HG03521 (cell line): ENCODE measurements around the gene PSMD1.
"Not testable (repeated sequence)": the region's sequence is repeated elsewhere in the genome, so short reads cannot be mapped to it uniquely, and the experiment has no call there.

Experiments used
- ATAC-seq: cut with Tn5 transposase; IDR thresholded peaks from one replicate; pipeline ENCODE4 v1.9.1; 2021; ENCODE audit warnings: mild to moderate bottlenecking, moderate library complexity; ENCODE audit not compliant: unreplicated experiment

The PSMD1 gene

GRCh38 chr2:231181860-231182512 lies 125.3 kb downstream of the PSMD1 start:
- no peak for ATAC-seq

DNA sequence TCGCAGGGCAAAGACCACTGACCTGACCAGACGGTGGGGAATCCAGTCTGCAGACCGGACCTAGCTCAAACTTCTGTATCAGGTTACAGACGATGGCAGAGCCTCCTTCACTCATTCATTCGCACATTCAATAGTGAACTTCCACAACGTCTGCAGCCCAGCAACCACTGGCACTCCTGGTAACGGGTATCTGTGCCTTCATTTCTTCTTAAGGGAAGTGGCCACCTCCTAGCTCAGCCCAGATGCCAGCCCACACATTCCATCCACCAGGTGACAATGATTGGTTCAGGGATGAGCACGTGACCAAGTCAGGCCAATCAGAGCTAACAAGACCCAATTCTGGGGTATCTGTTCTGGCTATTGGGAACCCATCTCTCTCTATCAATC lies 125.8 kb downstream of the PSMD1 start:
- ATAC-seq: no peak

DNA sequence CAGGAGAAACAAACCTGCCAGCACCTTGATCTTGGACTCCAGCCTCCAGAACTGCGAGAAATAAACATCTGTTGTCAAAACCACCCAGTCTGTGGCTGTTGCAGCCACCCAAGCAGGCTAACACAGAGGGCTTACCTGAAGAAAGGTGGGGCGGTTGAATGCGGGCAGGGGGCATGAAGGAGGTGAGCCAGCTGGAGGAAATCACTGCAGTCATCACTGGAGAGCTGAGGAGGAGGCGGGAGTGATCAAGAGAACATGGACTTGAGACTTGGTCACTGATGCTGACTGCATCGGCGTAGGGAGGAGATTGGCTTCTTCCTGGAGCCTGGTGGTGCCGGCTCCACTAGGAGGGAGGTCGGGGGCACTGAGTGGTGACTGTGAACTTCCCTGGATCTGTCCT lies 127.2 kb downstream of the PSMD1 start:
- ATAC-seq: no peak

- ATAC-seq: no peak
These were observed 127.7 kb downstream of the PSMD1 start for GRCh38 chr2:231184319-231184718.

GRCh38 chr2:231185050-231185725 lies 128.5 kb downstream of the PSMD1 start:
- no peak for ATAC-seq

- no peak for ATAC-seq
These were observed 129.2 kb downstream of the PSMD1 start for GRCh38 chr2:231185886-231186285.

DNA sequence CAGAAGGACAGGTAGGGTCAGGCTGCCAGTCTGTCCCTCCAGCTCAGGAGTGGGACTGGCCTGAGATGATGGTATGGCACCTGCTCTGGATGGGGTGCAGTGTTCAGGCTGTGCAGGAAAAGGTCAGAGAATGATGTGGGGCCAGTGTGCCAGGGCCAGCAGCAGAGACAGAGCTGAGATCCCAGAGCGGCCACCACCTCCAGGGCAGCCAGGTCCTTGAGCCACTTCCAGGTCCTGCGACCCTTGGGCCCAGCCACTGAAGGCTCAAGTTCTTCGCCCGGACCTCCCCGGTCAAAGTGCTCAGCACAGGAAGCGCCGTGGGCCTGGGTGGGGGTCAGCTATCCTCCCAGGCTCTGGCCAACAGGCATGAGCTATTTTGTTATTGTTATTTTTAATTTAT lies 129.7 kb downstream of the PSMD1 start:
- no peak for ATAC-seq

DNA sequence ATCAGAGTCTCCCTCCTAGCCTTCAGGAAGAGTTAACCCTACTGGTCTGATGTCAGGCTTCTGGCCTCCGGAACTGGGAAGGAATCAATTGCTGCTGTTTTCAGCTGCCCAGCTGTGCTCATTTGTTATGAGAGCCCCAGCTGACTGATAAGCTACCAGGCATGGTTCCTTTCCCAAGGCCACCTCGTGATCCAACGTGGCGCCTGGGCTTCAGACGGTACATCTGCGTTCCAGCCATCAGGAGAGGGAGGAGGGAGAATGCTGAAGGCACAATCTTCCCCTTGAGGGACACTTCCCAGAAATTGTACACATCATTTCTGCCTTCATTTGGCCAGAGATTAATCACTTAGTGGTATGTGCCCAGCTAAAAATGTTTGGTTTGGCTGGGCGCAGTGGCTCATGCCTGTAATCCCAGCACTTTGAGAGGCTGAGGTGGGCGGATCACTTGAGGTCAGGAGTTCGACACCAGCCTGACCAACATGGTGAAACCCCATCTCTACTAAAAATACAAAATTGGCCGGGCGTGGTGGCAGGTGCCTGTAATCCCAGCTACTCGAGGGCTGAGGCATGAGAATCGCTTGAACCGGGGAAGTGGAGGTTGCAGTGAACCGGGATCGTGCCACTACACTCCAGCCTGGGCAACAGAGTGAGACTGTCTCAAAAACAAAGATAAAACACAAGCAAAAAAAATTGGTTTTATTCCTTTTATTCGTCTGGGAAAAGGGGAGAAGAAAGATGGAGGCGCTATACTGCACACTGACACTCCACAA lies 131.3 kb downstream of the PSMD1 start:
- ATAC-seq: no peak

DNA sequence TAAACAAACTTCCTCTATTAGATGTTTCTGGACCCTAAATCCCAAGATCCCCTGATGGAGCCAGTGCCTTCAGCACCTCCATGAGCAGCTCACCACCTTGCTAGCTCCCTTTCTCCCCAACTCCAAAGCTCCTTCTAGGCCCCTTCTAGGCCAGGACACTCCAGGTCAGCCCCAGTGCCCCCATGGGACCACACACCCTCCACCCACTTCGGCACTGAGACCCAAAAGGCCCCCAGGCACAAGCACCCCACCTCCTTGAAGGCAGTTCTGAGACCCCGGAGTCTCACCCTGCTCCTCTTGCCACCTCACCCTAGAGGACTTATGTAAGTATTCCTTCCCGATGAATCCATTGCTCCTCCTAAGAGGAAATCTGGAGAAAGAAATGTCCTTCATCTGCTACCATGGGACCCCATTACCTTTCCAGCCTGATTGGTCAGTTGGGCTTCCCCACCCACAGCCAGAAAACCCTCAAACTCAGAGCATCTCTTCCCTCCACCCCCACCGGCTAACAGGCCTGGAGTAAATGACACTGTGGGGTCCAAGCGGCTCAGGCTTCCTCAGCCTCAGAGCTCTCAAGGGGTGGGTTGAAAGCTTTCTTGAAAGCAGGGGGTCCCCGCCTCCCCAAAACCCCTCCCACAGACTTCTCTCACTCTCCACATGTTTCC lies 132.0 kb downstream of the PSMD1 start:
- ATAC-seq: no peak

GRCh38 chr2:231189171-231189530 lies 132.5 kb downstream of the PSMD1 start:
- ATAC-seq: no peak

DNA sequence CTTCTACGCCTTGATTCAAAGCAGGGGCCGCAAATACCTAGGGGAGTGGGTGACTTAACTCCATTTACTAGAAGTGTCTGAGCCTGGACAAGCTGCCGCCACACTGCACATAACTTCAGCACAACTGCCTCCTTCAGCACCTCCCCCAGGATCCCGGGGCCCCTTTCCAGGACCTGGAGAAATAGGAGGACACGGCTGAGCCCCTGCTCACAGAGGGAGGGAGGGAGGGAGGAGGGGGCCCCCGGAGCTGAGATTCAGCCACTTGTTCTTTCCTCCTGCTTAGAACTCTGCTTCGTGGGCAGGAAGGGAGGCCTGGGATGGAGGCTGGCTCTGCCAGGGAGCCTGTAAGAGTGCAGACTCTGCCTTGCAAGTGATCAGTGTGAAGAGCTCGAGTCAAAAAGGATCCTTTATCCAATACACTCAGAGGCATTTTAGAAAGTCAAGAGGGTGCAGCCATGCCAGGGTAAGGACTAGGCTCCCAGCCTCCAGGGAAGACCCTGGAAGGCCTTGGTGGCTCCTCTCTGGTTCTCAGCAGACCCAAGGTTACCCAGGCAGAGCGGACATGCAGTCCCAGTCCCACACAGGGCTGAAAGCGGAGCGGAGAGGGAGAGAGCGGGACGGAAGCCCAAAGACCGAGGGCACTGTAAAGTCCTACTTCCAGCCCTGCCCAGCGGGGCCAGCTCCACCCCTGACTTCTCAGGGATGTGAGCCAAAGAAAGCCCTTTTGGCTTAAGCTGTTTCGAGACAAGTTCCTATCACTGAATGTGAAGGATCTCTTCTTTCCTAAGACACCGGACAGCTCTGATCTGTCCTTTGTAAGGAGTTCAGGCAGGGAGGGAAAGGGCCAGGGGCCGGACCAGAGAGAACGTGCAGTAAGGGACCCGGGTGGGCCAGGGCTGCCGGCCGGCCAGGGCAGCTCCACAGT lies 133.2 kb downstream of the PSMD1 start:
- no peak for ATAC-seq

- no peak for ATAC-seq
These were observed 134.0 kb downstream of the PSMD1 start for GRCh38 chr2:231190531-231191197.

DNA sequence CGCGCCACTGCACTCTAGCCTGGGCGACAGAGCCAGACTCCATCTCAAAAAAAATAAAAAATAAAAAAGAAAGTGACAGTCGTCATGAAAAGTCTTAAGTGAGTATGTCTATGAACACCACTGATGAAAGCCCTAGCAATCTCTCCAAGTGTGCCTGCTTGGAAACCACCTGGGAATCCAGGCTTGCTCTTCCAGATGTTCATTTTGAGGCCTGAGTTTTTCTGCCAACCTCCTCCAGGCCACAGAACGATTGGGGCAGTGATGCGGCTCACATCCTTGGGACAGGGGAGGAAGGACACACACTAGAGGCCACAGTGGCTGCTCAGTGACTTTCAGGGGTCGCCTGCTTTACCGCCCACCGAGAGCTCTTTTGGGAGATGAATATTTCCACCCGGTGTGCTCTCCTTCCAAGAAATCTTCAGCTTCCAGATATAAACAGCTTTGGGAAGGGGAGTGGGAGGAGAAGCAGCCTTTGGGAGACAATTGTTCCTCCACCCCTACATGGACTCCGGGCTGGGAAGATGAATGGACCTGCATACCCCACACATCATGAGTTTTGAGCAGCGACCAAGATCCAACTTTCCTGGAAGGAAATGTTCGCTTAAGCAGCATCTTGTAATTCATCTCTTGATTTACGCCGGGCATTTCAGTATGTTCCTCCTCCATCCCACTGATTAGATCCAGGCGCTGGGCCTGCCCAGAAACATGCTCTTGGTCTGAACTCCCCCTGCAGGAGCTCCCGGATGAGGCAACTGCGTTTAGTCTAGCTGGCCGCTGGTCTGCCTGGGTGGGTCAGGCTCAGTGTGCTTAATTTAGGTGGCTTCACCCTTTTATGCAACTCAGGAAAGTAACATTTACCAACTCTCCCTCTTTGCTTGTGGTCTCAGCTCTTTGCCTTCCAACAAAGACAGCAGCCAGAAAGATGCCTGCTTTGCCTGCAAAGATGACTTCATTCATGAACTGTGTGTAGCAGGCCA lies 135.5 kb downstream of the PSMD1 start:
- ATAC-seq: no peak

GRCh38 chr2:231193216-231193615 lies 136.5 kb downstream of the PSMD1 start:
- no peak for ATAC-seq

DNA sequence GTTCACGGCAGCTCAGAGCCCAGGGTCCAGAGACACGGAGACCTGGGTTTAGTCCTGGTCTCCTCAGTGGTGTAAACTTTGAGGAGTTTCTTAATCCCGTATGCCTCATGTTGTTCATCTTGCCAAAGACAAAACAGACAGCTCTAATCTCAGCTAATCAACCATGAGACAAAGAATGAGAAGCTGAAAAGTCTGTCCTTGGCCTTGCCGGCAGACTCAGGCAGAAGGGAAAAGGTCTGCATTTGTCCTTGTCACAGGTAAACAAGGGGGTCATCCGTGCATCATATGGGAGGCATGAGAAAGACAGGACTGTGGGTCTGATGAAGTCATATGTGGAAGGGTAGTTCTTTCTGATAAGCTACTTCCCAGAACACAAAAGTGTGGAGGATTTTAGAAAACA lies 139.9 kb downstream of the PSMD1 start:
- ATAC-seq: no peak

DNA sequence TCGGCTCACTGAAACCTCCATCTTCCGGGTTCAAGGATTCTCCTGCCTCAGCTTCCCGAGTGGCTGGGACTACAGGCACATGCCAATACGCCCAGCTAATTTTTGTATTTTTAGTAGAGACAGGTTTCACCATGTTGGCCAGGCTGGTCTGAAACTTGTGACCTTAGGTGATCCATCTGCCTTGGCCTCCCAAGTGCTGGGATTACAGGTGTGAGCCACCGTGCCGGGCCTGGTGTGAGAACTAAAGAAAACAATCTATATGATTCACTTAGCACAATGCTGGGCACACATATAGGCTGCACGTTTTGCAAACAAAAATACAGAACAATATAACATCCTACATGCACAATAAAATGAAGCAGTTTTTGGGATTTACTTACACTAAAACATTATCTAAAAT lies 140.5 kb downstream of the PSMD1 start:
- ATAC-seq: not testable (repeated sequence)

DNA sequence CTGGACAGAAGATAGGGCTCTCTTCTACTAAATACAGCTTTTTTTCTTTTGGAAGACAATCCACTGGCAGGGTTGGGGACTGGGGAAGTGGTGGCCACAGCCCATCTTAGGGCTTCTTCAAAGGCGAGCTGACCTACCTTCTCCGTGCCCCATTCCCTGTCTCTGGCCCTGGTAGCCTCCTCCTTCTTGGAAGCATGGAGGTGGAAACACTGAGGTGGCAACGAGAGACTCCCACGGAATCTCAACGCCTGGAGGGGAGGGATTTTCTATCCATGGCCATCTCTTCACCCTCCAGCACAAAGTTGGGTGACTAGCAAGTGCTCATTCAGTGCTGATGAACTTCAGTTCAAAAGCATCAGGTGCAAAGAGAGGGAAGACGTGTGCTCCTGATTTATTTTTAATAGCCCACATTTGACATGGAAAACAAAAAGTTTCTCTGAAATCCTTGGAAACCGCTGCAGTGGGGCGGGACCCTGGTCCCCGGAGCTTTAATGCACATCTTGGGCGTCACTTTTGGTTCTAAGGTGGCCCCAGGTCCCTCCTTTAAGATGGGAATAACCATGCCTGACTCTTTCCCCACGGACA lies 141.1 kb downstream of the PSMD1 start:
- ATAC-seq: no peak
